ENCODE data around the gene PRSS12.

DNA sequence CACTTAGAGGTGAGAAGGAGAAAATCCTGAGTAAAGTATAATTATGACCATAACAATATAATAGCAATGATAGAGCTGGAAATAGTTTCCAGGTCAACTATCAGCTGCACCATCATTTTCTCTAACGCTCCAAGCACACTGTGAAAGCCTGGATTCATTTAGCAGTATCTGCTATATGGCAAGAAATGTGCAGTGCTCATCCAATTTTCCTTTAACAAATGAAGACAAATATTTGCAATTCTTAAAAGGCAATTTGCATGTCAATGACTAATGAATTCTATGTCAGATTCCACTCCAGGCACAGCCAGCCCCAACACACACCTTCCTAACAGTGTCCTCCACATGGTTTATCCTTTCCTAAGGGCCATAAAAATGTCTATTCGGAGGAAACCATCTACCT is 12.7 kb downstream of the PRSS12 start:
- TF ChIP-seq ZNF274 (IDR thresholded peaks at IDR 0.05; ENCODE audit: low read depth, low read length): no peak
- TF ChIP-seq, protein P1, sequence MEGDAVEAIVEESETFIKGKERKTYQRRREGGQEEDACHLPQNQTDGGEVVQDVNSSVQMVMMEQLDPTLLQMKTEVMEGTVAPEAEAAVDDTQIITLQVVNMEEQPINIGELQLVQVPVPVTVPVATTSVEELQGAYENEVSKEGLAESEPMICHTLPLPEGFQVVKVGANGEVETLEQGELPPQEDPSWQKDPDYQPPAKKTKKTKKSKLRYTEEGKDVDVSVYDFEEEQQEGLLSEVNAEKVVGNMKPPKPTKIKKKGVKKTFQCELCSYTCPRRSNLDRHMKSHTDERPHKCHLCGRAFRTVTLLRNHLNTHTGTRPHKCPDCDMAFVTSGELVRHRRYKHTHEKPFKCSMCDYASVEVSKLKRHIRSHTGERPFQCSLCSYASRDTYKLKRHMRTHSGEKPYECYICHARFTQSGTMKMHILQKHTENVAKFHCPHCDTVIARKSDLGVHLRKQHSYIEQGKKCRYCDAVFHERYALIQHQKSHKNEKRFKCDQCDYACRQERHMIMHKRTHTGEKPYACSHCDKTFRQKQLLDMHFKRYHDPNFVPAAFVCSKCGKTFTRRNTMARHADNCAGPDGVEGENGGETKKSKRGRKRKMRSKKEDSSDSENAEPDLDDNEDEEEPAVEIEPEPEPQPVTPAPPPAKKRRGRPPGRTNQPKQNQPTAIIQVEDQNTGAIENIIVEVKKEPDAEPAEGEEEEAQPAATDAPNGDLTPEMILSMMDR (IDR thresholded peaks at IDR 0.05 in 2 of 3, conservative IDR thresholded peaks at IDR 0.05 in 1 of 3; ENCODE audit: borderline replicate concordance in 1 of 3, insufficient read depth in 1 of 3, low read depth in 2 of 3, low read length in 2 of 3): no peak
